Caco-2 (cell line): ENCODE measurements around the gene BCL2. TPM values are rescaled to one million over a fixed set of nuclear protein-coding genes. Genes with fewer than 3 reads are reported as not detected.

ENCODE experiments used
- BruUV-seq: library from RNA; stranded (reverse); fragments of 400-500 nt; replicated peaks from 2 replicates; lab custom pipeline; 2021; lab: Mats Ljungman, UMichigan
- CTCF ChIA-PET: fragments of 300-600 bp; sonication (Branson Sonifier 250); formaldehyde crosslinking; loops from one replicate; lab custom pipeline; 2022; ENCODE audit warnings: antibody characterized with exemption; lab: Charles Lee
- POLR2A ChIA-PET: fragments of 300-600 bp; sonication (Branson Sonifier 250); formaldehyde crosslinking; loops from one replicate; lab custom pipeline; 2022; ENCODE audit warnings: antibody characterized with exemption; lab: Charles Lee
- DNase-seq, 2 experiments: peaks; one replicate each; pipeline versions ENCODE4 v3.0.0 to v3.0.0-alpha.2; 2020 to 2022
- H3K27me3 ChIP-seq: replicated peaks from 2 replicates; pipeline ENCODE4 v1.6.0; 2011; ENCODE audit warnings: low read length; ENCODE audit not compliant: control insufficient read depth, insufficient read depth
- H3K36me3 ChIP-seq: 2 replicates; pipeline ENCODE4 v1.5.1; 2011; ENCODE audit warnings: low read length; ENCODE audit not compliant: control insufficient read depth, insufficient read depth
- H3K4me1 ChIP-seq: fragments of 250-450 bp; sonication (Bioruptor Pico); 2 replicates; pipeline ENCODE4 v1.5.1; 2020; ENCODE audit warnings: mild to moderate bottlenecking
- H3K4me3 ChIP-seq: 2 replicates; pipeline ENCODE4 v1.5.1; 2011; ENCODE audit warnings: low read depth, mild to moderate bottlenecking, control low read depth, low read length
- H3K9me3 ChIP-seq: fragments of 250-450 bp; sonication (Bioruptor Pico); 2 replicates; pipeline ENCODE4 v1.5.1; 2020; ENCODE audit warnings: mild to moderate bottlenecking, moderate library complexity
- H3K27ac Mint-ChIP-seq: one replicate; pipeline ENCODE4 v1.8.0; 2022; ENCODE audit warnings: mixed read lengths; ENCODE audit not compliant: unreplicated experiment
- H3K27me3 Mint-ChIP-seq: one replicate; pipeline ENCODE4 v1.8.0; 2022; ENCODE audit warnings: mixed read lengths; ENCODE audit not compliant: insufficient read depth, unreplicated experiment
- H3K36me3 Mint-ChIP-seq: one replicate; pipeline ENCODE4 v1.8.0; 2022; ENCODE audit warnings: mild to moderate bottlenecking, mixed read lengths; ENCODE audit not compliant: insufficient read depth, unreplicated experiment
- H3K4me1 Mint-ChIP-seq: one replicate; pipeline ENCODE4 v1.8.0; 2022; ENCODE audit warnings: low read depth, mixed read lengths; ENCODE audit not compliant: unreplicated experiment
- H3K4me3 Mint-ChIP-seq: one replicate; pipeline ENCODE4 v1.8.0; 2022; ENCODE audit warnings: mild to moderate bottlenecking, moderate library complexity, mixed read lengths; ENCODE audit not compliant: unreplicated experiment
- H3K9me3 Mint-ChIP-seq: one replicate; pipeline ENCODE4 v1.8.0; 2022; ENCODE audit warnings: mixed read lengths; ENCODE audit not compliant: unreplicated experiment
- CTCF ChIP-seq, 2 experiments: fragments of 200-600 bp in 1 of 2; IDR thresholded peaks; 1 replicate in 1 of 2; 2 replicates in 1 of 2; pipeline versions ENCODE4 v1.5.1 to v1.8.0; 2011 to 2022; ENCODE audit warnings: antibody characterized with exemption in 1 of 2, control low read depth in 1 of 2, inconsistent platforms in 1 of 2, low read depth in 1 of 2, low read length in 1 of 2, mild to moderate bottlenecking in 1 of 2, moderate library complexity in 1 of 2; ENCODE audit not compliant: insufficient read depth in 1 of 2, severe bottlenecking in 1 of 2, unreplicated experiment in 1 of 2
- intact Hi-C: fragments of 100-400 bp; cut with micrococcal nuclease; formaldehyde crosslinking; loops from one replicate; pipeline ENCODE4 v1.10.0; 2022; ENCODE audit not compliant: unreplicated experiment
- total RNA-seq: library from RNA; stranded (reverse); gene quantifications from 2 replicates; pipeline ENCODE4 v1.2.3, GENCODE V29; 2022

Gene BCL2
- total RNA-seq, 1 experiment from 2014 or later = 6.5 TPM

GRCh38 chr18:63182310-63182772, 137.2 kb downstream of the BCL2 start:
- Histone ChIP-seq H3K9me3 (no peaks in the 10 kb centered on the region), H3K4me1 (peaks cover 18% of the 10 kb centered on the region), H3K36me3 (no peaks in the 10 kb centered on the region), H3K4me3 (no peak overlapping the region), H3K27me3 (no peaks in the 10 kb centered on the region)
- H3K4me3 Mint-ChIP-seq = no peak overlapping the region
- no peak overlapping the region for H3K27ac Mint-ChIP-seq
- no peaks in the 10 kb centered on the region for H3K9me3 Mint-ChIP-seq
- DNase-seq = no peak
- no peak for TF ChIP-seq CTCF (IDR thresholded peaks at IDR 0.05; ENCODE audit: insufficient read depth in 1 of 2, low read depth in 1 of 2, low read length in 1 of 2, severe bottlenecking in 1 of 2, unreplicated experiment in 1 of 2)
- BruUV-seq = no TSS peak
- ChIA-PET CTCF (no interaction called here), POLR2A (no interaction called here)
- H3K4me1 Mint-ChIP-seq = peaks cover 18% of the 10 kb centered on the region
- no peaks in the 10 kb centered on the region for H3K27me3 Mint-ChIP-seq
- intact Hi-C loops = no loop called here
- no peaks in the 10 kb centered on the region for H3K36me3 Mint-ChIP-seq

GRCh38 chr18:63181706-63182309, 137.8 kb downstream of the BCL2 start:
- H3K27me3 Mint-ChIP-seq = no peaks in the 10 kb centered on the region
- Histone ChIP-seq H3K4me3 (no peak overlapping the region), H3K36me3 (no peaks in the 10 kb centered on the region), H3K9me3 (no peaks in the 10 kb centered on the region), H3K27me3 (no peaks in the 10 kb centered on the region), H3K4me1 (peaks cover 15% of the 10 kb centered on the region)
- peaks cover 12% of the 10 kb centered on the region for H3K4me1 Mint-ChIP-seq
- H3K4me3 Mint-ChIP-seq = no peak overlapping the region
- no TSS peak for BruUV-seq
- intact Hi-C loops = no loop called here
- no peaks in the 10 kb centered on the region for H3K9me3 Mint-ChIP-seq
- POLR2A ChIA-PET = no interaction called here
- no peak for TF ChIP-seq CTCF (IDR thresholded peaks at IDR 0.05; ENCODE audit: insufficient read depth in 1 of 2, low read depth in 1 of 2, low read length in 1 of 2, severe bottlenecking in 1 of 2, unreplicated experiment in 1 of 2)
- DNase-seq = no peak
- CTCF ChIA-PET = no interaction called here
- H3K36me3 Mint-ChIP-seq = no peaks in the 10 kb centered on the region
- no peak overlapping the region for H3K27ac Mint-ChIP-seq

GRCh38 chr18:63180971-63181376, 138.6 kb downstream of the BCL2 start:
- no peak for TF ChIP-seq CTCF (IDR thresholded peaks at IDR 0.05; ENCODE audit: insufficient read depth in 1 of 2, low read depth in 1 of 2, low read length in 1 of 2, severe bottlenecking in 1 of 2, unreplicated experiment in 1 of 2)
- Mint-ChIP-seq H3K27me3 (no peaks in the 10 kb centered on the region), H3K36me3 (no peaks in the 10 kb centered on the region), H3K4me3 (no peak overlapping the region), H3K4me1 (peaks cover 12% of the 10 kb centered on the region), H3K9me3 (no peaks in the 10 kb centered on the region), H3K27ac (no peak overlapping the region)
- Histone ChIP-seq H3K9me3 (no peaks in the 10 kb centered on the region), H3K4me3 (no peak overlapping the region), H3K27me3 (no peaks in the 10 kb centered on the region), H3K36me3 (no peaks in the 10 kb centered on the region), H3K4me1 (peaks cover 6% of the 10 kb centered on the region)
- no peak for DNase-seq
- BruUV-seq = no TSS peak
- intact Hi-C loops = no loop called here
- ChIA-PET POLR2A (no interaction called here), CTCF (no interaction called here)
